Measurements from ENCODE around the gene MMD.

Gene MMD

GRCh38 chr17:55344514-55344997 lies 77.1 kb downstream of the MMD start:
- DNase-seq: no peak

DNA sequence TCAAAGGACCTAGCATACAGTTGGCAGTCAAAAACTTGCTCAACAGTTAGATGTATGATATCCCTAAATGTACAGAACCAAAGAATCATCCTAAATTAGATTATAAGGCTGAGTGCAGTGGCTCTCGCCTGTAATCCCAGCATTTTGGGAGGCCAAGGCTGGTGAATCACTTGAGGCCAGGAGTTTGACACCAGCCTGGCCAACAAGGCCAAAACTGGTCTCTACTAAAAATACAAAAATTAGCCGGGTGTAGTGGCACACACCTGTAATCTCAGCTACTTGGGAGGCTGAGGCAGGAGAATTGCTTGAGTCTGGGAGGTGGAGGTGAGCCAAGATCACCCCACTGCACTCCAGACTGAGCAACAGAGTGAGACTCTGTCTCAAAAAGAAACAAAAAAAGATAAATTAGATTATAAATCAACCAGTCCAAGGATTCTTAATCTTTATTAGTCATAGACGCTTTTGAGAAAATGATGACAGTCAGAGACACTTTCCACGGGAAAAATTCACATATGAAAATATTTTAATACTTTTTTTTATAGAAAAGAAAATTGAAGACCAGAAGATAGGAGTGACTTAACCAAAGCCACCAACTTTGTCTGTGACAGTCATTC lies 77.6 kb downstream of the MMD start:
- no peak for DNase-seq

DNA sequence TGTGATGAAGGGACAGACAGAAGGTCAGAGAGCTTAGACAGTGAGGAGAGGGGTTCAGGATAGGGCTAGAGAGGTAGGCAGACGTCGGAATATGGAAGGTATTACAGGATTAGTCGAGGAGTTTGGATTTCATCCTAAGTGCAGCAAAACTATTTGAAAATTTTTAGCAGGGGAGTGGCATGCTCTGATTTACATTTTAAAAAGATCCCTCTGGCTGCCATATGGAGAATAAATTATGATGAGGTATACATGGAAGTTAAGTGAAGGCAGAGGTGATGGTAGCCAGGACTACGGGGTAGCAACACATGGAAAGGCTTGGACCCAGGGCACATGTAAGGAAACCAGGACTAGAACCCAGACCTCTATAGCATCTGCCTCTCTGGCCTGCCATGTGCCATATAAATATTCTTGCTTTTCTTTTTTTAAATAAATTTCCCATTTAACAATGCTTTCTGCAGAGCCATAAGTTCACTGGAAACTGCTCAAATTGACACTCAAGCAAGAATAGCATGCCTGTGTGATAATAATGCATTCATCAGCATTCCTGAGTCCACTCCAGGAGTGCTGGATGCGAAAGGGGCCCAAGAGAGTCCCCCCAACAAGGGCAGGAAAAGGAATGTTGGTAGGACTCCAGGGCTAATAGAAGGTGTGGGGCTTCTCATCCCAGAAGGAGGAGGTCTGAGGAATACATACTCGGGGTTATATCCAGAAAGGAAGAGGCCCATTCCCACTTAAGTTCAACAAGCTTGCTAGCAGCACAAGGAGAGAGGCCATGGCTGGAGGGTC lies 78.6 kb downstream of the MMD start:
- no peak for DNase-seq
